IMR-90 (cell line): ENCODE measurements around the gene FOLR2. TPM values are rescaled to one million over a fixed set of nuclear protein-coding genes. Genes with fewer than 3 reads are reported as not detected.

ENCODE experiments used
- ATAC-seq: fragments of 200-7000 bp; cut with Tn5 transposase; 2 replicates; pipeline ENCODE4 v1.9.1; 2020; ENCODE audit warnings: low read depth, mild to moderate bottlenecking, moderate library complexity
- BruUV-seq: library from RNA; stranded (reverse); fragments of 400-500 nt; replicated peaks from 2 replicates; lab custom pipeline; 2021; lab: Mats Ljungman, UMichigan
- CTCF ChIA-PET: fragments of 300-600 bp; formaldehyde crosslinking; extraction: SDS; loops from one replicate; lab custom pipeline; 2021; ENCODE audit warnings: antibody characterized with exemption; lab: Yijun Ruan, JAX
- POLR2A ChIA-PET: fragments of 300-600 bp; sonication (Branson Sonifier 250); formaldehyde crosslinking; loops from one replicate; lab custom pipeline; 2022; ENCODE audit warnings: antibody characterized with exemption; ENCODE audit not compliant: unreplicated experiment; lab: Charles Lee
- DNase-seq: peaks from one replicate; pipeline ENCODE4 v3.0.0; 2013
- H2AFZ ChIP-seq: replicated peaks from 2 replicates; pipeline ENCODE3; 2013; ENCODE audit warnings: low read length, mild to moderate bottlenecking; ENCODE audit not compliant: poor library complexity
- H2AK5ac ChIP-seq: 2 replicates; pipeline ENCODE4 v1.6.1; 2013; ENCODE audit warnings: low read depth, low read length, inconsistent platforms
- H2AK9ac ChIP-seq: replicated peaks from 2 replicates; pipeline ENCODE3; 2013; ENCODE audit warnings: mild to moderate bottlenecking, low read depth, low read length, moderate library complexity; ENCODE audit not compliant: poor library complexity
- H2BK120ac ChIP-seq: 2 replicates; pipeline ENCODE4 v1.6.1; 2013; ENCODE audit warnings: low read depth, low read length, inconsistent platforms
- H2BK15ac ChIP-seq: 3 replicates; pipeline ENCODE4 v1.6.1; 2013; ENCODE audit warnings: low read depth, low read length, inconsistent platforms
- H2BK20ac ChIP-seq: 2 replicates; pipeline ENCODE4 v1.6.1; 2013; ENCODE audit warnings: low read depth, mild to moderate bottlenecking, inconsistent platforms, low read length, moderate library complexity
- H2BK5ac ChIP-seq: 2 replicates; pipeline ENCODE4 v1.6.1; 2013; ENCODE audit warnings: mild to moderate bottlenecking, low read depth, low read length, inconsistent platforms; ENCODE audit not compliant: poor library complexity, severe bottlenecking
- H3K14ac ChIP-seq: replicated peaks from 2 replicates; pipeline ENCODE4 v1.6.1; 2013; ENCODE audit warnings: low read depth, low read length, inconsistent platforms
- H3K18ac ChIP-seq: 2 replicates; pipeline ENCODE4 v1.6.1; 2013; ENCODE audit warnings: low read depth, low read length, control low read depth
- H3K23ac ChIP-seq: 2 replicates; pipeline ENCODE4 v1.6.1; 2013; ENCODE audit warnings: low read depth, low read length, inconsistent platforms
- H3K27ac ChIP-seq: 2 replicates; pipeline ENCODE4 v1.5.1; 2013; ENCODE audit warnings: mild to moderate bottlenecking, control low read depth, low read length; ENCODE audit not compliant: insufficient read depth
- H3K27me3 ChIP-seq: 2 replicates; pipeline ENCODE4 v1.6.1; 2013; ENCODE audit warnings: low read length; ENCODE audit not compliant: control insufficient read depth, insufficient read depth
- H3K36me3 ChIP-seq: 2 replicates; pipeline ENCODE4 v1.6.1; 2013; ENCODE audit warnings: low read length, mixed read lengths; ENCODE audit not compliant: control insufficient read depth, insufficient read depth
- H3K4ac ChIP-seq: 2 replicates; pipeline ENCODE4 v1.6.1; 2013; ENCODE audit warnings: low read depth, low read length, inconsistent platforms
- H3K4me1 ChIP-seq: 2 replicates; pipeline ENCODE4 v1.6.1; 2013; ENCODE audit warnings: low read length, mixed read lengths; ENCODE audit not compliant: control insufficient read depth, insufficient read depth
- H3K4me2 ChIP-seq: 2 replicates; pipeline ENCODE4 v1.6.1; 2013; ENCODE audit warnings: low read depth, mild to moderate bottlenecking, control low read depth, low read length, moderate library complexity
- H3K4me3 ChIP-seq: 2 replicates; pipeline ENCODE4 v1.5.1; 2013; ENCODE audit warnings: low read depth, mild to moderate bottlenecking, control low read depth, low read length, moderate library complexity; ENCODE audit not compliant: insufficient read depth
- H3K56ac ChIP-seq: 2 replicates; pipeline ENCODE4 v1.6.1; 2013; ENCODE audit warnings: low read length, inconsistent platforms; ENCODE audit not compliant: insufficient read depth; ENCODE audit errors: extremely low read depth
- H3K79me1 ChIP-seq, 2 experiments: 2 replicates each; pipeline ENCODE4 v1.6.1; 2013; ENCODE audit warnings: low read length in 2 of 2, inconsistent platforms in 1 of 2, low read depth in 1 of 2
- H3K9ac ChIP-seq: 2 replicates; pipeline ENCODE4 v1.6.1; 2013; ENCODE audit warnings: low read depth, low read length, control low read depth
- H3K9me1 ChIP-seq: 2 replicates; pipeline ENCODE4 v1.6.1; 2013; ENCODE audit warnings: low read length, inconsistent platforms; ENCODE audit not compliant: insufficient read depth
- H3K9me3 ChIP-seq: 2 replicates; pipeline ENCODE4 v1.6.1; 2013; ENCODE audit warnings: low read length; ENCODE audit not compliant: control insufficient read depth, insufficient read depth
- H4K20me1 ChIP-seq: 2 replicates; pipeline ENCODE4 v1.6.1; 2013; ENCODE audit warnings: low read length, inconsistent platforms; ENCODE audit not compliant: insufficient read depth
- H4K5ac ChIP-seq: 2 replicates; pipeline ENCODE4 v1.6.1; 2013; ENCODE audit warnings: mild to moderate bottlenecking, low read depth, low read length, control low read depth
- H4K8ac ChIP-seq, 2 experiments: 2 replicates each; pipeline ENCODE4 v1.6.1; 2013; ENCODE audit warnings: low read depth in 2 of 2, low read length in 2 of 2, control low read depth in 1 of 2, inconsistent platforms in 1 of 2
- H4K91ac ChIP-seq: 2 replicates; pipeline ENCODE4 v1.6.1; 2013; ENCODE audit warnings: low read depth, low read length, inconsistent platforms; ENCODE audit not compliant: insufficient read depth
- MAFK ChIP-seq: IDR thresholded peaks from 2 replicates; pipeline ENCODE4 v1.6.1; 2012; ENCODE audit warnings: low read depth, low read length, improper control_type of control experiment
- WGBS, 2 experiments: methylation state at CpG; one replicate each; pipeline versions ENCODE4 v1.1.5 to v1.1.7; 2013; ENCODE audit warnings: missing lambda C conversion rate in 2 of 2; ENCODE audit not compliant: insufficient read length in 1 of 2; ENCODE audit errors: extremely low coverage in 2 of 2; 5-methylcytosine and 5-hydroxymethylcytosine counted together
- dilution Hi-C: fragments of 300-500 bp; cut with HindIII; formaldehyde crosslinking; loops from one replicate; pipeline ENCODE4 v1.14.3; 2018; ENCODE audit warnings: low sequenced_read_pairs; ENCODE audit not compliant: unreplicated experiment
- in situ Hi-C: fragments of 300-500 bp; cut with MboI; formaldehyde crosslinking; loops from 3 replicates; pipeline ENCODE4 v1.14.3; 2019; ENCODE audit warnings: low sequenced_read_pairs, inconsistent platforms, mixed read lengths
- intact Hi-C: fragments of 100-400 bp; cut with micrococcal nuclease; formaldehyde crosslinking; loops from 2 replicates; pipeline ENCODE4 v1.10.0; 2022
- polyA plus RNA-seq, 3 experiments: library from polyadenylated mRNA; depleted of rRNA; stranded (reverse); fragments of >200 nt; gene quantifications; 2 replicates each; pipeline ENCODE4 v1.2.3, GENCODE V29; 2012; ENCODE audit warnings: low replicate concordance in 1 of 3
- total RNA-seq: library from RNA; depleted of rRNA; stranded (reverse); fragments of >200 nt; gene quantifications from 2 replicates; pipeline ENCODE4 v1.2.3, GENCODE V29; 2012

Gene FOLR2
- total and polyA plus RNA-seq, 2 of the 4 experiments (the other 2 are of a cell fraction), result not detected

- WGBS, 2 experiments, result 0% methylated on average over 13 of the region's 84 CpGs; no CpG with 5 or more reads in 1 of the 2 experiments
- Histone ChIP-seq H2AK5ac (peak overlapping the region; percentile 89), H2BK20ac (no peak overlapping the region), H3K56ac (peak overlapping the region; percentile 93), H2BK5ac (peak overlapping the region; percentile 95), H2BK15ac (peak overlapping the region; percentile 88; the same call in 2 of the 3 replicates), H3K4me3 (peak overlapping the region; percentile 98), H3K27me3 (peaks cover 2% of the 10 kb centered on the region; the same call in 1 of the 2 replicates), H3K27ac (peak overlapping the region; percentile 96), H3K9me1 (peaks cover 7% of the 10 kb centered on the region; the same call in 1 of the 2 replicates), H3K79me1 (peaks cover 23 to 46% of the 10 kb centered on the region in 2 experiments; a peak in 3 of 4 replicates), H4K20me1 (peaks cover 38% of the 10 kb centered on the region), H3K9ac (peak overlapping the region; percentile 98), H3K4ac (peak overlapping the region; percentile 99), H3K18ac (peak overlapping the region; percentile 94), H2AK9ac (peak overlapping the region; percentile 100), H3K14ac (peak overlapping the region; percentile 100), H2BK120ac (peak overlapping the region; percentile 39), H4K5ac (peak overlapping the region; percentile 97), H2AFZ (peak overlapping the region; percentile 91), H3K36me3 (peaks cover 21% of the 10 kb centered on the region), H3K4me2 (peak overlapping the region; percentile 93), H3K23ac (peak overlapping the region; percentile 98), H4K91ac (peak overlapping the region; percentile 97), H3K4me1 (peaks cover 6% of the 10 kb centered on the region; the same call in 1 of the 2 replicates), H3K9me3 (no peaks in the 10 kb centered on the region), H4K8ac (peak overlapping the region; percentile 95 to 99)
- TF ChIP-seq MAFK, result no peak
- BruUV-seq, result no TSS peak
- in situ Hi-C loops (no loop called here), dilution Hi-C loops (no loop called here), intact Hi-C loops (loop anchor here (1.0 to 2.0 kb wide), 2 partner anchors 121 to 199 kb away; partner anchors contain the start of gene LAMTOR1)
- ChIA-PET CTCF (interaction anchor here (1.0 to 1.3 kb wide), 3 partner anchors 41 to 199 kb away, joined by 3 read pairs; no protein-coding TSS in a partner anchor), POLR2A (interaction anchor here (0.6 kb wide), 1 partner anchor 267 kb away, joined by 3 read pairs; no protein-coding TSS in a partner anchor)
- peak; percentile 56 for DNase-seq
- ATAC-seq, result peak; percentile 75
These were observed 7.3 kb downstream of the FOLR2 start for GRCh38 chr11:72223615-72224563.
